B cell (primary cell): Measurements from ENCODE around the gene CHKA. TPM values are rescaled to one million over a fixed set of nuclear protein-coding genes. Genes with fewer than 3 reads are reported as not detected.

Source experiments
- ATAC-seq: fragments of 200-7000 bp; cut with Tn5 transposase; one replicate; pipeline ENCODE4 v1.10.0; 2021; ENCODE audit warnings: low read depth, mild to moderate bottlenecking, moderate number of reproducible peaks, moderate library complexity
- CTCF ChIA-PET: fragments of 350-600 bp; sonication (Branson Sonifier 250); formaldehyde crosslinking; loops from one replicate; lab custom pipeline; 2021; ENCODE audit warnings: antibody characterized with exemption, inconsistent platforms; lab: Charles Lee
- POLR2A ChIA-PET: fragments of 350-600 bp; sonication (Branson Sonifier 250); formaldehyde crosslinking; loops from one replicate; lab custom pipeline; 2021; ENCODE audit warnings: antibody characterized with exemption; lab: Charles Lee
- DNase-seq: peaks from one replicate; pipeline ENCODE4 v3.0.0; 2013
- H2AFZ ChIP-seq: 2 replicates; pipeline ENCODE4 v1.6.1; 2012; ENCODE audit warnings: mild to moderate bottlenecking, low read depth, low read length; ENCODE audit not compliant: insufficient read depth, poor library complexity, severe bottlenecking
- H3K27ac ChIP-seq, 2 donors: 1 replicate in 1 of 2; 2 replicates in 1 of 2; pipeline ENCODE4 v1.5.1; 2012 to 2013; ENCODE audit warnings: low read length in 2 of 2, mild to moderate bottlenecking in 2 of 2, moderate library complexity in 1 of 2
- H3K27me3 ChIP-seq, 4 experiments: fragments of 200-600 bp in 1 of 4; sonication (generic) in 1 of 4; replicated peaks in 1 of 4; 1 replicate in 2 of 4; 2 replicates in 2 of 4; pipeline versions ENCODE4 v1.6.1 to v1.7.0; 2013 to 2016; ENCODE audit warnings: low read length in 3 of 4, mild to moderate bottlenecking in 2 of 4, mixed read lengths in 1 of 4, moderate library complexity in 1 of 4; ENCODE audit not compliant: insufficient read depth in 4 of 4, control insufficient read depth in 3 of 4; ENCODE audit errors: control extremely low read depth in 1 of 4
- H3K36me3 ChIP-seq, 2 experiments: replicated peaks in 1 of 2; 1 replicate in 1 of 2; 2 replicates in 1 of 2; pipeline versions ENCODE4 v1.6.1 to v1.7.1; 2013; ENCODE audit warnings: low read length in 1 of 2; ENCODE audit not compliant: insufficient read depth in 2 of 2, control insufficient read depth in 1 of 2; ENCODE audit errors: control extremely low read depth in 1 of 2, extremely low read depth in 1 of 2
- H3K4me1 ChIP-seq, 2 donors: fragments of 200-600 bp in 1 of 2; sonication (generic) in 1 of 2; 1 replicate in 1 of 2; 2 replicates in 1 of 2; pipeline versions ENCODE4 v1.5.1 to v1.6.1; 2013 to 2017; ENCODE audit warnings: low read length in 2 of 2; ENCODE audit not compliant: control insufficient read depth in 2 of 2, insufficient read depth in 2 of 2
- H3K4me2 ChIP-seq: replicated peaks from 2 replicates; pipeline ENCODE3; 2012; ENCODE audit warnings: mild to moderate bottlenecking, low read depth, low read length; ENCODE audit not compliant: poor library complexity, severe bottlenecking
- H3K4me3 ChIP-seq, 5 experiments: fragments of 200-600 bp in 1 of 5; sonication (generic) in 1 of 5; 1 replicate in 3 of 5; 2 replicates in 2 of 5; pipeline versions ENCODE4 v1.5.1 to v1.7.0; 2011 to 2016; ENCODE audit warnings: low read length in 4 of 5, mild to moderate bottlenecking in 4 of 5, low read depth in 2 of 5, control low read depth in 1 of 5, moderate library complexity in 1 of 5; ENCODE audit not compliant: insufficient read depth in 1 of 5; ENCODE audit errors: control extremely low read depth in 1 of 5, extremely low read depth in 1 of 5
- H3K79me2 ChIP-seq: fragments of 200-600 bp; sonication (generic); one replicate; pipeline ENCODE4 v1.6.0; 2016; ENCODE audit warnings: low read length; ENCODE audit not compliant: control insufficient read depth, insufficient read depth
- H3K9ac ChIP-seq: fragments of 200-600 bp; sonication (generic); 2 replicates; pipeline ENCODE4 v1.6.1; 2017; ENCODE audit warnings: mild to moderate bottlenecking, low read length, moderate library complexity
- H3K9me3 ChIP-seq, 3 donors: one replicate each; pipeline versions ENCODE4 v1.6.1 to v1.7.1; 2013; ENCODE audit warnings: low read length in 2 of 3; ENCODE audit not compliant: control insufficient read depth in 2 of 3, insufficient read depth in 1 of 3; ENCODE audit errors: control extremely low read depth in 1 of 3
- H4K20me1 ChIP-seq: 2 replicates; pipeline ENCODE4 v1.6.0; 2012; ENCODE audit warnings: mild to moderate bottlenecking, low read length; ENCODE audit not compliant: insufficient read depth, control insufficient read depth, poor library complexity, severe bottlenecking
- H3K27ac Mint-ChIP-seq: one replicate; pipeline ENCODE4 v1.8.0; 2021; ENCODE audit warnings: mixed read lengths
- H3K27me3 Mint-ChIP-seq: one replicate; pipeline ENCODE4 v1.8.0; 2021; ENCODE audit warnings: mixed read lengths
- H3K4me1 Mint-ChIP-seq: one replicate; pipeline ENCODE4 v1.8.0; 2021; ENCODE audit warnings: mixed read lengths
- H3K4me3 Mint-ChIP-seq: one replicate; pipeline ENCODE4 v1.8.0; 2021; ENCODE audit warnings: mixed read lengths
- H3K9me3 Mint-ChIP-seq: one replicate; pipeline ENCODE4 v1.8.0; 2022; ENCODE audit warnings: mixed read lengths; ENCODE audit not compliant: insufficient read depth
- EZH2 ChIP-seq: IDR thresholded peaks from 2 replicates; pipeline ENCODE4 v1.6.1; 2012; ENCODE audit warnings: borderline replicate concordance, low read depth, mild to moderate bottlenecking, moderate library complexity, low read length; ENCODE audit not compliant: insufficient read depth, poor library complexity, severe bottlenecking
- WGBS: methylation state at CpG from one replicate; pipeline ENCODE4 v1.1.5; 2013; ENCODE audit warnings: missing lambda C conversion rate; ENCODE audit not compliant: insufficient coverage; 5-methylcytosine and 5-hydroxymethylcytosine counted together
- intact Hi-C: fragments of 100-400 bp; cut with micrococcal nuclease; formaldehyde crosslinking; loops from one replicate; pipeline ENCODE4 v1.10.0; 2022
- polyA plus RNA-seq: library from polyadenylated mRNA; depleted of rRNA; stranded (reverse); fragments of >200 nt; gene quantifications from 2 replicates; pipeline ENCODE4 v1.2.3, GENCODE V29; 2012
- total RNA-seq, 2 donors: library from RNA; stranded (reverse); fragments of 120-200 nt in 1 of 2; gene quantifications; 1 replicate in 1 of 2; 2 replicates in 1 of 2; pipeline versions ENCODE4 v1.2.3 to v1.2.4, GENCODE V29; 2013 to 2022
- TF ChIP-seq, protein P1 (sequence below): fragments of 200-600 bp; IDR thresholded peaks from one replicate; pipeline ENCODE4 v1.8.0; 2022; ENCODE audit warnings: antibody characterized with exemption, mild to moderate bottlenecking

Gene CHKA
- total and polyA plus RNA-seq, 2 donors (not counting 1 experiment from before 2014, with no cell fraction given) = 10.6 to 20.6 TPM

DNA sequence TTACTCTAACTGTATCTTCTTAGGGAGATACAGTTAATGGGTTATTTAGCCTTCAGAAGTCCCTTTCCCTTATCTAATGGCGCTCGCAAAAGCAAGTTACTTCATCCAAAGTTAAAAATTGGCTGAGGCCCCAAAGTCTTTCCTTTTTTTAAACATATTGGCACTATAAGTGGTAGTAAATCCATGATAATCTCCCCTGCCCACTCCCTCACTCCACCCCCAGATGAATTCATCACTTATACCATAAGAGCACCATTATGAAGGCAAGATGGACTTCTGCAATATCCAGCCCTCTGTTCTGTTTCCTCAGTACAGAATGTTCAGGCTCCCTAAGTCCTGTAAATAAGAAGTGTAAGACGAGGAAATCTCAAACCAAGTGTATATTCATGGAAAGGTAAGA is 37.7 kb downstream of the CHKA start:
- H4K20me1 ChIP-seq = no peaks in the 10 kb centered on the region
- no peak overlapping the region for H2AFZ ChIP-seq
- intact Hi-C loops = no loop called here
- no peak overlapping the region for H3K4me2 ChIP-seq
- TF ChIP-seq EZH2 = no peak
- TF ChIP-seq, protein P1, sequence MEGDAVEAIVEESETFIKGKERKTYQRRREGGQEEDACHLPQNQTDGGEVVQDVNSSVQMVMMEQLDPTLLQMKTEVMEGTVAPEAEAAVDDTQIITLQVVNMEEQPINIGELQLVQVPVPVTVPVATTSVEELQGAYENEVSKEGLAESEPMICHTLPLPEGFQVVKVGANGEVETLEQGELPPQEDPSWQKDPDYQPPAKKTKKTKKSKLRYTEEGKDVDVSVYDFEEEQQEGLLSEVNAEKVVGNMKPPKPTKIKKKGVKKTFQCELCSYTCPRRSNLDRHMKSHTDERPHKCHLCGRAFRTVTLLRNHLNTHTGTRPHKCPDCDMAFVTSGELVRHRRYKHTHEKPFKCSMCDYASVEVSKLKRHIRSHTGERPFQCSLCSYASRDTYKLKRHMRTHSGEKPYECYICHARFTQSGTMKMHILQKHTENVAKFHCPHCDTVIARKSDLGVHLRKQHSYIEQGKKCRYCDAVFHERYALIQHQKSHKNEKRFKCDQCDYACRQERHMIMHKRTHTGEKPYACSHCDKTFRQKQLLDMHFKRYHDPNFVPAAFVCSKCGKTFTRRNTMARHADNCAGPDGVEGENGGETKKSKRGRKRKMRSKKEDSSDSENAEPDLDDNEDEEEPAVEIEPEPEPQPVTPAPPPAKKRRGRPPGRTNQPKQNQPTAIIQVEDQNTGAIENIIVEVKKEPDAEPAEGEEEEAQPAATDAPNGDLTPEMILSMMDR = no peak
- no peak overlapping the region for H3K4me3 ChIP-seq
- 88% methylated on average over 1 of the region's 3 CpGs for WGBS
- Mint-ChIP-seq H3K4me3 (no peak overlapping the region), H3K27me3 (no peaks in the 10 kb centered on the region), H3K27ac (no peak overlapping the region), H3K4me1 (no peaks in the 10 kb centered on the region), H3K9me3 (no peaks in the 10 kb centered on the region)
- H3K4me1 ChIP-seq = no peaks in the 10 kb centered on the region
- H3K9me3 ChIP-seq = no peaks in the 10 kb centered on the region
- no peak for DNase-seq
- ATAC-seq = no peak
- ChIA-PET POLR2A (interaction anchor here (0.6 kb wide), 1 partner anchor 29 kb away, joined by 3 read pairs; no protein-coding TSS in a partner anchor), CTCF (interaction anchor here (1.5 kb wide), 1 partner anchor 75 kb away, joined by 3 read pairs; no protein-coding TSS in a partner anchor)
- H3K9ac ChIP-seq = no peak overlapping the region
- no peak overlapping the region for H3K27ac ChIP-seq
- peaks cover 0 to 2% of the 10 kb centered on the region in 2 experiments for H3K36me3 ChIP-seq
- H3K27me3 ChIP-seq = no peaks in the 10 kb centered on the region
- peaks cover 5% of the 10 kb centered on the region for H3K79me2 ChIP-seq

DNA sequence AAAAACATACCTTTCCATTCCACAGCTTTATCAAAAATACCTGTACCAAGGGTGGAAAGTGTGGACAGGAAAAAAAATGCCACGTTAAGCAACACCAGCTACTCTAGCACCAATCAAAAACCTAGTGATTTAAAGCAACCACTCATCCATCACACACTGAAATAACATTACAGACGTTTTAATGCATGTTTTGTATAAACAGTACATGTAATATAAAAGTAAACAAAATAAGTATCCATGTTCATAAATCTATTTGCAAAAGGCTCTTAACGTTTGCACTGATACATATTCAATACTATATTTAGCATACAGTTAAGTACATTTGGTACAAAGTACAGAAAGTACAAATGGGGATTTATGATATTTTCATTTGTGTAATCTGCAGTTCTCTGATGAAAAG is 38.7 kb downstream of the CHKA start:
- Mint-ChIP-seq H3K27ac (no peak overlapping the region), H3K4me3 (no peak overlapping the region), H3K9me3 (no peaks in the 10 kb centered on the region), H3K4me1 (peaks cover 9% of the 10 kb centered on the region), H3K27me3 (no peaks in the 10 kb centered on the region)
- H3K9me3 ChIP-seq = no peaks in the 10 kb centered on the region
- H3K79me2 ChIP-seq = peaks cover 5% of the 10 kb centered on the region
- no peak overlapping the region for H3K27ac ChIP-seq
- ChIA-PET POLR2A (no interaction called here), CTCF (interaction anchor here (1.5 kb wide), 1 partner anchor 74 kb away, joined by 3 read pairs; no protein-coding TSS in a partner anchor)
- H3K4me1 ChIP-seq = peaks cover 8 to 9% of the 10 kb centered on the region in 2 donors
- H2AFZ ChIP-seq = no peak overlapping the region
- DNase-seq (no peak), ATAC-seq (no peak)
- H3K27me3 ChIP-seq = no peaks in the 10 kb centered on the region
- no peak overlapping the region for H3K9ac ChIP-seq
- WGBS = no CpG with 5 or more reads among the region's 3 CpGs
- no peak overlapping the region for H3K4me3 ChIP-seq
- H4K20me1 ChIP-seq = no peaks in the 10 kb centered on the region
- H3K4me2 ChIP-seq = no peak overlapping the region
- TF ChIP-seq EZH2 = no peak
- TF ChIP-seq, protein P1 = no peak
- intact Hi-C loops = no loop called here
- peaks cover 0 to 2% of the 10 kb centered on the region in 2 experiments for H3K36me3 ChIP-seq
